ENCODE measurements around the gene NPY2R.

The NPY2R gene

GRCh38 chr4:155249016-155249566 lies 40.7 kb downstream of the NPY2R start:
- TF ChIP-seq, protein P1, sequence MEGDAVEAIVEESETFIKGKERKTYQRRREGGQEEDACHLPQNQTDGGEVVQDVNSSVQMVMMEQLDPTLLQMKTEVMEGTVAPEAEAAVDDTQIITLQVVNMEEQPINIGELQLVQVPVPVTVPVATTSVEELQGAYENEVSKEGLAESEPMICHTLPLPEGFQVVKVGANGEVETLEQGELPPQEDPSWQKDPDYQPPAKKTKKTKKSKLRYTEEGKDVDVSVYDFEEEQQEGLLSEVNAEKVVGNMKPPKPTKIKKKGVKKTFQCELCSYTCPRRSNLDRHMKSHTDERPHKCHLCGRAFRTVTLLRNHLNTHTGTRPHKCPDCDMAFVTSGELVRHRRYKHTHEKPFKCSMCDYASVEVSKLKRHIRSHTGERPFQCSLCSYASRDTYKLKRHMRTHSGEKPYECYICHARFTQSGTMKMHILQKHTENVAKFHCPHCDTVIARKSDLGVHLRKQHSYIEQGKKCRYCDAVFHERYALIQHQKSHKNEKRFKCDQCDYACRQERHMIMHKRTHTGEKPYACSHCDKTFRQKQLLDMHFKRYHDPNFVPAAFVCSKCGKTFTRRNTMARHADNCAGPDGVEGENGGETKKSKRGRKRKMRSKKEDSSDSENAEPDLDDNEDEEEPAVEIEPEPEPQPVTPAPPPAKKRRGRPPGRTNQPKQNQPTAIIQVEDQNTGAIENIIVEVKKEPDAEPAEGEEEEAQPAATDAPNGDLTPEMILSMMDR (IDR thresholded peaks at IDR 0.05): no peak

GRCh38 chr4:155252327-155252726 lies 43.9 kb downstream of the NPY2R start:
- TF ChIP-seq, protein P1 (IDR thresholded peaks at IDR 0.05): no peak

- TF ChIP-seq, protein P1 (IDR thresholded peaks at IDR 0.05): no peak
These were observed 55.0 kb downstream of the NPY2R start for GRCh38 chr4:155263480-155263879.

DNA sequence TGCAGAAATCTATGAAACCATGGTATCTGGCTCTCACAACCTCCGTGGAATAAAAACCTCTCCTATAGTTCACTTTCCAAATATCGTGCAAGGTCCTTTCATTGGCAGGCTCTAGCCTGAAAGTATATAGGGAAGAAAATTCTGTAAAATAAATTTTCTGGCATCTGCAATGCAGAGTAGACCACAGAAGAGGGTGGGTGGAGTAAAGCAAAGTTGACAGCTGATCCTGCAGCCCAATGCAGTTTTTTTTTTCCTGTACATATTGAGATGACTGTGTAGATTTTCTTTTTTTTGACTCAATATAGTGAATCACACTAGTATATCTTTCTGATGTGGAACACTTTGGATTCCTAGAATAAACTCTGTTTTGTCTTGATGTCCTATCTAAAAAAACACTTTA lies 56.7 kb downstream of the NPY2R start:
- TF ChIP-seq, protein P1 (IDR thresholded peaks at IDR 0.05): no peak
